HG03342 (cell line): ENCODE results near the gene NR3C2.

Source experiments
- ATAC-seq: cut with Tn5 transposase; IDR thresholded peaks from one replicate; pipeline ENCODE4 v1.9.1; 2021; ENCODE audit warnings: mild to moderate bottlenecking, moderate library complexity; ENCODE audit not compliant: unreplicated experiment

NR3C2 gene

DNA sequence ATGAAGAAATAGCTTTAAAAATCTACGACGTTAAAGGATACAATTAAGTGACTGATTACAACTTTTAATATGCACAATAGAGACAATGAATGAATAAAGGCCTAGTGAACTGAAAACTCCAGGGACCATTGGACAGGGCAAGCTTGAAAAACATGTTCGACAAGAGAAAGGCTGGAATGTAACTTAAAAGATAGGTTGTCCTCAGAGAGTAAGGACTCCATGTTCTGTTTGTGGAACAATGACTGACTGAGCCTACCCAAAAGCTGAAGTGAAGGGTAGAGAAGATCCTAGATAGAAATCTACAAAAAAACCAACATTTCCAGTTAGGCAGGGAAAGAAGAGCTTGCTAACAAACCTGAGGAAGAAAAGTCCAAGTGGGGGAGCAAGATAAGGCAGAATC is 173.4 kb downstream of the NR3C2 start:
- no peak for ATAC-seq

DNA sequence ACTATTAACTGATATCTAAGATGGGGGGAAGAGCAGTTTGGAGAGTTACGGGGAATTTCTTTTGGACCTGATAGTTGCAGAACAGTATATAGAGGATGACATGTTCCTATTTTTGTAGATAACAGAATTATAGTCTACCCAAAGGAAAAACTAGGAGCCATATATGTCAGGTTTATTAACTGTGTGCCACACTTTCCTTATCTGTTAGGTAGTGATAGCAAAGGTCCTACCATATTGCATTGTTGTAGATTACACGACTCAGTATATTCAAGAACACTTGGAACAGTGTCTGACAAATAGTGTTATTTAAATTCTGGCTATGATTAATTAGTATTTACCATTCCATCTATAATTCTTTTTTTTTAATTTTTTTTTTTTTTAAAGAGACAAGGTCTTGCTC is 175.3 kb downstream of the NR3C2 start:
- ATAC-seq: no peak

DNA sequence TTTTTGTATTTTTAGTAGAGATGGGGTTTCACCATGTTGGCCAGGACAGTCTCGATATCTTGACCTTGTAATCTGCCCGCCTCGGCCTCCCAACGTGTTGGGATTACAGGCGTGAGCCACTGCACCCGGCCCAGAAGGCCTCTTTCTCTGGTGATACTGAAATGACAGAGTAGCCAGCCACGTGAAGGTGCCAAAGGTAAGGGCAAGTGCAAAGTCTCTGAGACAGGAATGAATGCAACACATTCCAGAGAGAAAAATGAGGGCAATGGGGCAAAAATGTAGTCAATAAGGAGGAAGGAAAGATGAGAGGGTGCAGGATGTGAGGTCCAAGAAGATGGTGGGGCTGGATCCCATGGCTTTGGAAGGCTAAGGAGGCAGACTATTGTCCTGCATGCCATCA is 176.0 kb downstream of the NR3C2 start:
- ATAC-seq: no peak

DNA sequence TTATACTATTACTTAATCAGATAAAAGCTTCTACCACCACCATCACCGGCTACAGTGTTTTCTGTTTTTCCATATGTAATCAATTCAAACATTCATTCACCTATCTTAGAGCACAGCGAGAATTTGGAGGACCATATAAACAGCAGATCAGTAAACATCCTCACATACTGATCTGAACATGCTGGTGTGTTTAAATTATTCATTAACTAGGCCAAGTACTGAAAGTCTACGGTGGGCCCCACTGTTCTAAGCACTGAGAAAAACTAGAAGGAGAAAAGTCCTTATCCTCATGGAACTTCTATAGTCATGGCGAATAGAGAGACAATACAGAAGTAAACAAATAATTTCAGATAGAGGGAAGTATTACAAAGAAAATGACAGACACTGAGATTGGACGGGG is 176.6 kb downstream of the NR3C2 start:
- no peak for ATAC-seq

DNA sequence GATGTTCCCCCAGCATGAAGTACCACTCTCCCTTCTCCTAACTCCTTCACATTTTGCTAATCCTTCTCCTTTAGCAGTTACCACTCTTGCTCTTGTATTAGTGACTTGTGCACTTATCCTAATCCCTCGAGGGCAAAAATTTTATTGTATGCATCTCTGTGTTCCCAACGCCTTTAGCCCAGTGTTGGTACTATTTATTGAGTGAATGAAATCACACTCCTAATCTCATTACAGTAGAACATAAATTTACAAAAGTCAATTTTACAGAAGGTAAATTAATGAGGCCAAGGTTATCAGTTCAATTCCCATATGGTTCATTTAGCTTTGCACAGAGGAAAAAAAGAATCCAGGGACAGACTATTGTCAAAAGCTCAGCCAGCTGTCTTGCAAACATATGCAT is 178.4 kb downstream of the NR3C2 start:
- no peak for ATAC-seq

DNA sequence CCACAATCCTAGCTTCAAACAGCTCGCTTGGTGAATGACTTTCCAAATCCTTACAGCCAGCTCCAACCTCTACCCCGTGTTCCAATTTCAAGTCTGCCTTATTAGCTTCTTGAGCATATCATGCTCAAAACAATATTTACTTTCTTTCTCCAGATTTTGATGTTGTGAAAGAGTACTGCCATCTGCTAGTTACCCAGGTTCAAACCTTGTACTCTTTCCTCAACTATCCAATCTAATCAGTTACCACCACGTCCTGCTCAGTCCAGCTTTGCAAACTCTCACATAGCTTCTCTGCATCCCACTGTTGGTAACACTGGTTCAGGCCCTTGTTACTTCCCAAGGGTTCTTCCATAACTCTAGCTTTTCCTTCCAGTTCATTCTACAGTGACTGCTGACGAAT is 179.1 kb downstream of the NR3C2 start:
- no peak for ATAC-seq

DNA sequence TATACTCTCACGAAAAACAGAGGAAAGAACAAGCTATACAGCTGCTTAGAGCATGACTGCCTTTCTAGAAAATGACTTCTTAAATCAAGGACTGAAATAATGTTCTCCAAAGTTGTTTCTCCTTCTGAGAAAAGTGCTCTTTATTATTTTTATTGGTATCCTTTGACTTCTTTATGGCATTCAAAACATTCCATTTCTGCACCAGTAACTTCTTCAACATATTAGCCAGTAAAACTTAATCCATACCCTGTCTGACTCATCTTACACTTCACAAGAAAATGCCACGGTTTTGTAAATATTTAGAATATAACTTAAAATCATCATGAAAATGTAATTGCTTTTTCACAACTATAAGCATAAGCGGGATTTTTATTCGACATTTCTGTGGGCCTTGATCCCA is 180.4 kb downstream of the NR3C2 start:
- no peak for ATAC-seq

DNA sequence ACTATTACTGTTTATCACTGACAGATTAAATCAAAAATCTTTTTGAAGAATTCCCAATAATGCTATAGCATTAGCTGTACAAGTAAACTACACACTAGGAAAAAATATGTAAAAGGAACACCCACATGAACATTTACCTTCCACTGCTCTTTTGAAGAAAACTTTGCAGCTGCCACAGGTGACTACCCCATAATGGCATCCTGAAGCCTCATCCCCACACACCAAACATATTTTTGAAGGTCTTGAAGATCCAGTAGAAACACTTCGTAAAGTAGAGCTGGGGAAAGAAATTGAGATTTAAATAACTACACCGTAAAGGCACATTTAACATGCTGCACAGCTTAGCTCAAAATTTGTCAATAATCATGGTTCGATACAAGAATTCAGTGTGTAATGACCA is 182.4 kb downstream of the NR3C2 start:
- ATAC-seq: no peak

DNA sequence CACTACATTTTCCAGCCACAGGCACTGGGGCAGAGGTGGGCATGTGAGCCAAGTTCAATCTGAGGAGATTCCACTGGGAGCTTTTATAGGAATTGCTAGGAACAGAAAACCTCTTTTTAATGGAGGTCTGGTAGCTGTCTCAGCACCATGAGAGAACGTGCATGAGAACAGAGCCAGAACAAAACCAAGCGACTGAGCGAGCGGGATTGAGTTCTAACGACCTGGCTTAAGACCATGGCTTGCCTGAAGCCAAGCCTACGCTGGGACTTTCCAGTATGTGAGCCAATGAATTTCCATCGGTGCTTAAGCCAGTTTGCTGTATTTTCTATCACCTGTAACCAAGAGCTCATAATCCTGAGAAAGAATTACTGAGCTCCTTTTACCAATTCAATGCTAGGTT is 183.7 kb downstream of the NR3C2 start:
- no peak for ATAC-seq

DNA sequence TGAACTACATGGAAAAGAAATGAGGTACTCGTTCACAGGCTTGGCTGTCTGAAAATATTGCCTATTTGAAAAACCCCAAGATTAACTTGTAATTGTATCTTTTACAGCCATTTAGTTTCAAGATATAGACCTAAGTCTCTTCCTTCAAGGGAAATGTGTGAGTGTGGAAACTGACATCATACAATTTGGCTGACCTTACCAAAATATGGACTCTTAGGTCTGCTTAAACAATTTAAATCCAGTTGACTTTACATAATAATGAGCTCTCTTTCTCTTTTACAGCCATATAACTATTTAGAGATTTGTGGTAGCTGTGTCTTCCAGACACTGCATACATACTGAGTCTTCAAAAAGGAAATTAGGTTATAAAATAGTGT is 186.9 kb downstream of the NR3C2 start:
- no peak for ATAC-seq

DNA sequence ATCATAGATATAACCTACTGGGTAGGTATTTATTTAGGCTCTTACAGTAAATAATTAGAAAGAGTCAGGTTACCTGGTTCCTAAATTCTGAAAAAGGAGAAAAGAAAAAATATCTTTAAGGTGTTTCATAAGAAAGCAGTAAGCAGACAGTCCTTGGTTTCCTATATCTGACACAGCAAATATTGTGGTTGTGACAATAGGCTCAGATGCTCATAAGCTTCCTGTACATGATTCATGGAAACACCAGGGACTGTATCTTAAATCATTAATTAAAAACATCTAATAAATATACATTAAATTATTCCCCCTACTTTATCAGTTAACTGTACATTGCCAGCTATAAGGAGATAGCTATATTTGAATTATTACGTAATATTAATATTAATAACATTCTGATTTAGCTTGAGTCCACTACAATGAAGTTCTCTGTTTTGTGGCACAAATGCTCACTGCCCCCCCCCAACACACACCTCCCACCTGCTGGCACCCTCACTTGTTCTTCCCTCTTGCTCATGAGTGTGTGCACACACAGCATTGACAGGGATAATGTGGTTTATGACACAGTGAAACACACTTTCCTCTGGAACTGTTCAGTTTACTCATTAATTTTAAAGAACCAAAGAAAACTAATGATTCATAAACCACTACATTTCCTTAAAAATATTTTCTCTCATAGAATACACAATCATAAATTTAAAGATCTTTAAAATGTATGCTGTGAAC is 187.4 kb downstream of the NR3C2 start:
- no peak for ATAC-seq

DNA sequence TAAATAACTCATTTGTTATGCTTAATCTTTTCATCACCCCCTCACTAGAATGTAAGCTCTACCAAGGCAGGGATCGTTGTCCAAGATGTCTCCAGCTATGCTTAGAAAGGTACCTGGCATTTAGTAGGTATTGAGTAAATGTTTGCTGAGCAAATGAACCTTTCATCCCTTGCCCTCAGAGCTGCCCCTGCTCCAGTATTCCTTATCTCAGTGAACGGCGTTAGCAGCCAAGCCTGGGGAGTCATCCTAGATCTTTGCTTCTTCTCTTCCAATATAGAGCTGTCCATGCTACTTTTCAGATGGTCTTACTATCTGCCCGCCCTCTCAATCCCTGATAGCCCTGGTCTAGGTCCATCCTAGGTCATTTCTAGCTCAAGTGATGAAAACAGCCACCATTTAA is 188.4 kb downstream of the NR3C2 start:
- no peak for ATAC-seq

DNA sequence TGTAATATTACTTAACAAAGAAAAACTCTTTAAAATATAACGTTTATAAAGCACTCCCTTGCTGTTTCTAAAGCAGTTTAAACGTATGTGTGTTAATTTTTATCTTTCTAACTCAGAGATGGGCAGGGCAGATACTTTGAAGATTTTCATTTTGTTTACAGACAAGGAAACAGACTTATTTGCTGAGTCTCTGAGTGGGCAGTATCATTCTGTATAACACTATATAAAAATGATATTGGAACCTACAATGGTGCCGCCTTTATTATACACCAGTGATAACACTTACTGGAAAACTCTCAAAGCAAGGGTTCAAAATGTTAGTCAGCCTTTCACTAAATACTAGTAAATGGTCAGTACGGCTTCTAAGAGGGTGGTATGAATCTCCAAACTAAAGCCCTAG is 193.4 kb downstream of the NR3C2 start:
- no peak for ATAC-seq

DNA sequence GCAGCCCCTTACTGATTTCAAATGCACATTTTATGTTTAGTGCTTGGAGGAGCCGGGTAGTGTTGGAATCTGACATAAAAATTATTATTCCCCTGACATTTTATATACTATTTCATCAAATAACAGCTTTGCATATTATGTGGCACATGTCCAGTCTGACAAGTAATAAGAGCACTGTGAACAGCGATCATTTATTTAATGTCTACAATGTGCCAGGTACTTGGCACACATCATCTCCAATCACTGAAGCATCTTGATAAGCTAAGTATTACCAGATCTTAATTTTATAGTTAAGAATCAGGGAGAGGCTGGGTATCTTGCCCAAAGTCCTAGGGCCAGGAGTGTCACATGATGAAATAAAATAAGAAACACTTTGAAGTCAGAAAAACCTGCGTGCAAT is 197.2 kb downstream of the NR3C2 start:
- ATAC-seq: no peak

DNA sequence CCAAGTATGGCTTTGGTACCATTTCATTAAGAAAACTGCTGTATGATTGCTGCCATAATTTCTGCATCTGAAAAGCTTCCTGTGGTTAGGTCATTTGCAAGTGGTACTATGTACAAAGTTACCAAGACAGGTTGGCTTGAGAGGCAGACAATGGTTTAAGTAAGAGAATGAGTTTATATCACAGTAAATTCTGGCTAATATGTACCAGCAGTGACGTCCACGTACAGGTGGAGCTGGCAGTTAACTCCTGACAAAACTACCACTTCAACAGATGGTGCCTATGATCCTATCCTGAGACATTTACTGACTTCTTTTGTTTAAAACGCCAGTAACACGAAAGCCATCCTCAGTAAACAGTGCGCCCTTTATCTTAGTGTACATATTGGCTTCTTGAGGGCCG is 198.4 kb downstream of the NR3C2 start:
- no peak for ATAC-seq

DNA sequence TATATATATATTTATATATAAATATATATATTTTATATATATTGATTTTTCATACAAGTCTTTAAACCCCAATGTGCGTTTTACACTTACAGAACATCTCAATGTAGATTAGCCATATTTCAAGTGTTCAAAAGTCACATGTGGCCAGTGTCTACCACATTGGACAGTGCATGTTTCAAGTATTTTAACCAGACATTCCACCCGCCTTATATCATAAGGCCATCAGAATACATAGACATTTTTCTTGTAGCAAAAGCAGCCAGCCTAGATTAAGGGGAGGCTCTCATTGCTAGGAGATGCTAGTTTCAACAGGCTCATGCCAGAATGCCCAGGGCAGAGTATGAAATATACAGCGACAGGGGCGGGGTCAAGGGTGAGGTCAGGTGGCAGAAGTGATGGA is 202.0 kb downstream of the NR3C2 start:
- no peak for ATAC-seq

DNA sequence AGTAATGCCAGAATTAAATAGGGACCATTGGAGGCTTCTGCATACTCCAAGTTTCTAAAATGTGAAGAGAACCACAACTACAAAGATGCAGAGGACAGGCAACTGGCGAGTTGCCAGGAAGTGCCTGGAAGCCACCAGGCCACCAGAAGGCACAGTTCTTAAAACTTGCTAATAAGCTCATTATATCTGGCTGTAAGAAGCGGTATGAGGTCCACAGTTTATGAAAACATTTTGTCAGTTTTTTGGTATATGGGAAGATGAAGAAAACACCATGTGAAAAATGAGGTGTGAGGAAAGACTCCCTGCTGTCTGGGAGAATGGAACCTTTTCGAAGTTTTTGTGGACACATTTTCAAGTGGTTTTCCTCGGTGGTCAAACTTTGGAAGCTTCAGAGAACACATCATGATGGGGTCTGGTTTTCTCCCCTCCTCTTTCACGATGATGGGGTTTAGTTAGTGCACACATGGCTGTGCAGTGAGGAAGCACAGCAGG is 202.7 kb downstream of the NR3C2 start:
- ATAC-seq: no peak

DNA sequence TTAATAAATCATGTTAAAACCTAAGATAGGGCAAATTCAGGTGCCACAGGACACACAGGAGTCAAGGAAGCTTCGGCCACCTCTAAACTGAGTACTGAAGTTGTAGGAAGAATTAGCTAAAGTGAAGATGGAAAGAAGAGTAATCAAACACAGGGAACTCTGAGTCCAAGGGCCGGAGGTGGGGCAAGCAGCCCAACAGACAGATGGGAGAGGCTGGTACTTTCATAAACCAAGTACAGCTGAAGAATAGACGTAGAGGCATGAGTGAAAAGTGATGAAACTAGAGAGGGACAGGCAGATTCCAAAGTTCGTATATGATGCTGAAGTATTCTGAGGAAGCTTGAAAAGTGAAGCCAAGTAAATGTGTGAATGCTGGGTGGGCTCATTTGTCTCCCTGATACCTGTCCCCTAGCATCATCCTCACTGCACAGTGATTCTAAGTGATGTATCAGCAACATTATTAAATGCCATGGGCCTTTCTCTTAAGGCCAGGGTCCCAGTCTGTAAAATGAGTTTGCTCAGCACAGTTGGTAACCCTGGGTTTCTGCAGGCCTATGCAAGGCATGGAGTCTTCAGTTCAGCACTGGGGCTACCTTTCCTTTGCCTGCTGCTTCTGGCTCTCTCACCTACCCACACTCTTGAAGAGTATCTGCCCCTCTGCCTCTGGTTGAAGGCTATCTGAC is 203.3 kb downstream of the NR3C2 start:
- ATAC-seq: no peak

DNA sequence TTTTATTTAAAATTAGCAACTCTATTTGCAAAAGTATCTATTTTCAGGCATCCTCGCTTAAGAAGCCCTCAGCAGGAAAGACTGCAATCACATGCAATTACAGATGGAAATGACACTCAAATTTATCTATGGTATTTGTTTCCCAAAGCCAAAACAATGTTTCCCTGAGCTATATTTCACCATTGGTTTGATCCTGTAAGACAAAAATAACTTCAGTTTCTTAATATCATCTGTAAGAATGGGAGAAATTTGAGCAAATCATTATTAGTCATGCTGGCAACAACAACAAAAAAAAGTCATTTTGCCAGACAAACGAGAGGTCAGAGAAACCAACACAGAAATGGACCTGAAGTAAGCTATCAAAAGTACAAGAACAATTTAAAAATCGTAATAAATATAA is 204.1 kb downstream of the NR3C2 start:
- ATAC-seq: no peak

DNA sequence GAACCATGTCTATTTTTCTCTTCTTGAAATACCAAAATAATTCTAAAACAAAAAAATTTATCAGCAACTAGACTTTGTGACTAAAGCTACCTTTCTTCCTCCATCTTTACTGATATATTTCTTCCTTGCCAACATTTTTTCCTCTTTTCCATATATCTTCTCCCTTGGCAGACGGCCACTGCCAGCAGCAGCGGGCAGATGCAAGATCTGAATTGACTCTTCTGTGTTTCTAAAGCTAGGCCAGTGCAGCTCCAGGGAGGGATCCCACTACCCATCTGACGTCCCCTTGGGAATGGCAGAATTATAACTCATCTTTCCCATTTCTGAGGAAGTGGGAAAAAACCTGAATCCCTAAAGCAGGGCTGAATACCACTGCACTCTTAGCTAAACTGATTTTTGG is 206.4 kb downstream of the NR3C2 start:
- no peak for ATAC-seq

DNA sequence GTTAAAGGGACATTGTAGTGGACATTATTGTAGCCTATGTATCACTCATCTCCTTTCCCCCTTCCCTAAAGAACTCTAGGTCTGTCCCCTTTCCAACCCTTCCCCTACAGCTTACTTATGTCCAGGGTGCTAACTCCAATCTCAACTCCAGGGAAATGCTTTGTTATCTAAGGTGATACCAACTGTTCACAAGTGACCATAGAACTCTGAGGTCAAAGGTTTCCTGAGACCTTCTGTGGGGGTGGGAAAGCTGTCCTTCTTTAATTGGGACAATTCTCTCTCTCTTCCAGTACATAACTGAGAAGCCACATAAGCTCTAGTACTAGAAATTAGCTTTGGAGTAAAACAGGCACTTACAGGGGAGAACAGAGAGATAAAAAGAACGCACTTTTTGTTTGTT is 212.4 kb downstream of the NR3C2 start:
- no peak for ATAC-seq

DNA sequence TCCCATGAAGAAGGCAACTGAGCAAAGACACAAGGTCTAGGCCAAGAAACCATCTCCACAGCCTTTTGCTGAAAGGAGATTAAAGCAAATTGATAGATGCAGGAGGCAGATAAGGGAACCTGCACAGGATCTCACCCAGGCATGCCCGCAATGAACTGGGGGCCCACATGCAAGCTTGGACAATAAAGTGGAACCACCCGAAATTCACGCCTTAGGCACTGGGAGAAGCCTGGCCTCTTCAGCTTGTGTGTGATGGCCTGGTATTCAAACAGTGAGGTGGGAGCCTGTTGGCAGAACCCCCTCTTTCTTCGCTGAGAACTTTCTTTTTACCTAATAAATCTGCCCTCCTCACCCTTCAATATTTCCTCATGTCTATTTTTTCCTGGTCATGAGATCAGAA is 213.2 kb downstream of the NR3C2 start:
- ATAC-seq: no peak

DNA sequence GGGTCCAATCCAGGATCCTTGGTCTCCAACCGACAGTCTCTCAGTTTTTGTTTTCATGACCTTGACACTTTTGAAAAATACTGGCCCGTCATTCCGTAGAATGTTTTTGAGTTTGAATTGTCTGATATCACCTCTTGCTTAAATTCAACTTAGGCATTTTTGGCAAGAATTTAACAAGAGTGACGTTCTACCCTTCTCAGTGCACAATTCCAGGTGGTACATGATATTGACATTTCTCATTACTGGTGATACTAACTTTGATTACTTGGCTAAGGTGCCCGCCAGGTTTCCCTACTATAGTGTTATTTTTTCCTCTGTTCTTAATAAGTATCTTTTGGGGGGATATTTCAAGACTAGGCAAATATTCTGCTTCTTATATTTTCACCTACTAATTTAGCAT is 215.1 kb downstream of the NR3C2 start:
- no peak for ATAC-seq
